Measurements from ENCODE around the gene RUNX2. TPM values are rescaled to one million over a fixed set of nuclear protein-coding genes. Genes with fewer than 3 reads are reported as not detected.

Gene RUNX2
- total and polyA plus RNA-seq, 12 donors = 0.20 to 3.0 (median 1.6) TPM

- ATAC-seq (no peak), DNase-seq (no peak)
- Histone ChIP-seq H3K27ac (no peak overlapping the region), H3K4me3 (no peak overlapping the region), H3K4me1 (peaks cover 0 to 14% (median 10%) of the 10 kb centered on the region in 9 donors), H3K36me3 (no peaks in the 10 kb centered on the region), H3K9me3 (no peaks in the 10 kb centered on the region), H3K27me3 (peaks cover 0 to 57% (median 33%) of the 10 kb centered on the region in 7 donors)
- TF ChIP-seq CTCF (IDR thresholded peaks at IDR 0.05) = no peak
- WGBS, 2 donors = 43 to 48% methylated on average over 2 of the region's 2 CpGs
- intact Hi-C loops (cut with DNase I) = loop anchor here in 6 of 10 donors (5.0 to 10.0 kb wide), 4 partner anchors 499 to 763 kb away; no protein-coding TSS in a partner anchor
Observed at GRCh38 chr6:45415315-45415714, 87.2 kb downstream of the RUNX2 start.

GRCh38 chr6:45415788-45416518, 87.8 kb downstream of the RUNX2 start:
- peaks cover 0 to 63% (median 39%) of the 10 kb centered on the region in 7 donors for H3K27me3 ChIP-seq
- WGBS, 2 donors = 69 to 74% methylated on average over 3 of the region's 3 CpGs
- ATAC-seq = no peak

GRCh38 chr6:45416700-45417099, 88.6 kb downstream of the RUNX2 start:
- ATAC-seq (no peak), DNase-seq (no peak)
- TF ChIP-seq CTCF (IDR thresholded peaks at IDR 0.05) = no peak
- Histone ChIP-seq H3K4me3 (no peak overlapping the region), H3K27ac (no peak overlapping the region), H3K36me3 (no peaks in the 10 kb centered on the region), H3K4me1 (peaks cover 0 to 28% (median 19%) of the 10 kb centered on the region in 9 donors), H3K9me3 (no peaks in the 10 kb centered on the region), H3K27me3 (peaks cover 0 to 69% (median 47%) of the 10 kb centered on the region in 7 donors)
- intact Hi-C loops (cut with DNase I) = loop anchor here in 6 of 10 donors (5.0 to 10.0 kb wide), 4 partner anchors 498 to 764 kb away; no protein-coding TSS in a partner anchor
- WGBS, 2 donors = 71 to 88% methylated on average over 2 of the region's 2 CpGs

More at GRCh38 chr6:45415788-45416518, 87.8 kb downstream of the RUNX2 start:
- Histone ChIP-seq H3K9me3 (no peaks in the 10 kb centered on the region), H3K36me3 (no peaks in the 10 kb centered on the region), H3K4me3 (no peak overlapping the region), H3K4me1 (peaks cover 0 to 20% (median 14%) of the 10 kb centered on the region in 9 donors), H3K27ac (no peak overlapping the region)
- no peak for DNase-seq
- intact Hi-C loops (cut with DNase I) = loop anchor here in 6 of 10 donors (5.0 to 10.0 kb wide), 4 partner anchors 499 to 764 kb away; no protein-coding TSS in a partner anchor
- no peak for TF ChIP-seq CTCF (IDR thresholded peaks at IDR 0.05)

GRCh38 chr6:45417436-45417835, 89.3 kb downstream of the RUNX2 start:
- no peak overlapping the region for H3K4me3 ChIP-seq
- no peak for ATAC-seq
- no peak for DNase-seq
- intact Hi-C loops (cut with DNase I) = loop anchor here in 6 of 10 donors (5.0 to 10.0 kb wide), 4 partner anchors 497 to 765 kb away; no protein-coding TSS in a partner anchor
- no peaks in the 10 kb centered on the region for H3K9me3 ChIP-seq
- no peak overlapping the region for H3K27ac ChIP-seq
- H3K27me3 ChIP-seq = peaks cover 0 to 67% (median 50%) of the 10 kb centered on the region in 7 donors
- TF ChIP-seq CTCF (IDR thresholded peaks at IDR 0.05) = no peak
- peaks cover 0 to 28% (median 19%) of the 10 kb centered on the region in 9 donors for H3K4me1 ChIP-seq
- 88 to 92% methylated on average over 2 of the region's 2 CpGs for WGBS, 2 donors
- no peaks in the 10 kb centered on the region for H3K36me3 ChIP-seq
